H1 (cell line): ENCODE results near the gene TRIM40. TPM values are rescaled to one million over a fixed set of nuclear protein-coding genes. Genes with fewer than 3 reads are reported as not detected.

Experiments used
- CTCF ChIA-PET: fragments of 300-600 bp; sonication (Branson Sonifier 250); formaldehyde crosslinking; loops from one replicate; lab custom pipeline; 2021; ENCODE audit not compliant: partially characterized antibody; lab: Charles Lee
- POLR2A ChIA-PET: fragments of 300-600 bp; sonication (Branson Sonifier 250); formaldehyde crosslinking; loops from one replicate; lab custom pipeline; 2021; ENCODE audit warnings: inconsistent platforms; ENCODE audit not compliant: partially characterized antibody; lab: Charles Lee
- DNase-seq, 2 experiments: peaks; one replicate each; pipeline versions ENCODE4 v3.0.0 to v3.0.0-alpha.2; 2010 to 2022; ENCODE audit warnings: low spot score in 2 of 2, low read depth in 1 of 2, mixed read lengths in 1 of 2
- FAIRE-seq: peaks from 2 replicates; lab custom pipeline; 2011; peaks lifted over from hg19 to GRCh38; lab: Jason Lieb, UNC
- H2AFZ ChIP-seq: 2 replicates; pipeline ENCODE4 v1.8.1; 2012; ENCODE audit warnings: low read length, inconsistent platforms
- H2AK5ac ChIP-seq: 2 replicates; pipeline ENCODE4 v1.6.1; 2013; ENCODE audit warnings: low read depth, low read length
- H2BK120ac ChIP-seq: replicated peaks from 2 replicates; pipeline ENCODE3; 2013; ENCODE audit warnings: low read depth, low read length, inconsistent platforms
- H2BK12ac ChIP-seq: 2 replicates; pipeline ENCODE4 v1.6.1; 2013; ENCODE audit warnings: low read depth, low read length
- H2BK15ac ChIP-seq: 2 replicates; pipeline ENCODE4 v1.6.1; 2013; ENCODE audit warnings: low read length
- H2BK20ac ChIP-seq: 2 replicates; pipeline ENCODE4 v1.6.1; 2013; ENCODE audit warnings: low read length
- H2BK5ac ChIP-seq: 2 replicates; pipeline ENCODE4 v1.6.1; 2013; ENCODE audit warnings: low read depth, low read length
- H3K14ac ChIP-seq: 2 replicates; pipeline ENCODE4 v1.6.1; 2013; ENCODE audit warnings: inconsistent platforms; ENCODE audit not compliant: insufficient read length
- H3K18ac ChIP-seq: 2 replicates; pipeline ENCODE4 v1.6.1; 2013; ENCODE audit warnings: low read length; ENCODE audit errors: extremely low read depth
- H3K23ac ChIP-seq: 2 replicates; pipeline ENCODE4 v1.6.1; 2013; ENCODE audit warnings: inconsistent platforms; ENCODE audit not compliant: insufficient read length
- H3K23me2 ChIP-seq: 2 replicates; pipeline ENCODE4 v1.6.1; 2013; ENCODE audit warnings: low read depth, low read length
- H3K27ac ChIP-seq: 2 replicates; pipeline ENCODE4 v1.6.1; 2011; ENCODE audit warnings: low read depth, low read length, inconsistent platforms
- H3K27me3 ChIP-seq, 4 experiments: replicated peaks in 1 of 4; 1 replicate in 1 of 4; 2 replicates in 3 of 4; pipeline versions ENCODE4 v1.6.1 to v1.8.1; 2011 to 2013; ENCODE audit warnings: low read length in 3 of 4, mild to moderate bottlenecking in 3 of 4, inconsistent platforms in 2 of 4, mixed read lengths in 2 of 4, moderate library complexity in 1 of 4; ENCODE audit not compliant: control insufficient read depth in 3 of 4, insufficient read depth in 3 of 4; ENCODE audit errors: extremely low read depth in 1 of 4
- H3K36me3 ChIP-seq, 4 experiments: 2 replicates each; pipeline versions ENCODE4 v1.6.1 to v1.8.1; 2011 to 2013; ENCODE audit warnings: mild to moderate bottlenecking in 4 of 4, low read length in 3 of 4, moderate library complexity in 2 of 4, control low read depth in 1 of 4, inconsistent platforms in 1 of 4; ENCODE audit not compliant: insufficient read depth in 4 of 4, control insufficient read depth in 2 of 4
- H3K4ac ChIP-seq: replicated peaks from 2 replicates; pipeline ENCODE3; 2013; ENCODE audit warnings: low read length, low read depth, mixed read lengths, inconsistent platforms; ENCODE audit not compliant: insufficient read length
- H3K4me1 ChIP-seq, 4 experiments: replicated peaks in 1 of 4; 1 replicate in 1 of 4; 2 replicates in 3 of 4; pipeline versions ENCODE4 v1.6.1 to v1.8.1; 2011 to 2013; ENCODE audit warnings: low read length in 3 of 4, inconsistent platforms in 2 of 4, mixed read lengths in 1 of 4; ENCODE audit not compliant: insufficient read depth in 4 of 4, control insufficient read depth in 3 of 4
- H3K4me2 ChIP-seq, 2 experiments: 2 replicates each; pipeline versions ENCODE4 v1.6.1 to v1.8.1; 2011 to 2013; ENCODE audit warnings: low read depth in 2 of 2, low read length in 2 of 2, control low read depth in 1 of 2, inconsistent platforms in 1 of 2, mild to moderate bottlenecking in 1 of 2; ENCODE audit not compliant: insufficient read depth in 1 of 2
- H3K4me3 ChIP-seq, 4 experiments: fragments of 200-600, 300-600 bp in 1 of 4; sonication (generic), shearing (Covaris generic), sonication (Bioruptor Twin) in 1 of 4; 2 replicates each; pipeline versions ENCODE4 v1.5.1 to v1.8.1; 2011 to 2016; ENCODE audit warnings: low read length in 4 of 4, low read depth in 3 of 4, control low read depth in 2 of 4, inconsistent platforms in 2 of 4, mild to moderate bottlenecking in 2 of 4, mixed read lengths in 1 of 4, moderate library complexity in 1 of 4; ENCODE audit not compliant: insufficient read depth in 2 of 4; ENCODE audit errors: extremely low read depth in 1 of 4
- H3K56ac ChIP-seq: replicated peaks from 2 replicates; pipeline ENCODE3; 2013; ENCODE audit warnings: low read depth, mild to moderate bottlenecking, mixed read lengths, low read length, inconsistent platforms; ENCODE audit not compliant: insufficient read length
- H3K79me1 ChIP-seq: 2 replicates; pipeline ENCODE4 v1.6.1; 2013; ENCODE audit warnings: low read depth, low read length, control low read depth
- H3K79me2 ChIP-seq, 2 experiments: 2 replicates each; pipeline versions ENCODE4 v1.6.1 to v1.8.1; 2012 to 2013; ENCODE audit warnings: low read length in 2 of 2, mild to moderate bottlenecking in 2 of 2, inconsistent platforms in 1 of 2; ENCODE audit not compliant: insufficient read depth in 2 of 2, control insufficient read depth in 1 of 2
- H3K9ac ChIP-seq, 4 experiments: replicated peaks in 1 of 4; 1 replicate in 1 of 4; 2 replicates in 3 of 4; pipeline versions ENCODE4 v1.6.1 to v1.8.1; 2011 to 2013; ENCODE audit warnings: low read depth in 3 of 4, low read length in 3 of 4, control low read depth in 2 of 4, mild to moderate bottlenecking in 2 of 4, moderate library complexity in 2 of 4, inconsistent platforms in 1 of 4; ENCODE audit errors: extremely low read depth in 1 of 4
- H3K9me3 ChIP-seq, 2 experiments: 2 replicates each; pipeline versions ENCODE4 v1.6.1 to v1.8.1; 2012 to 2013; ENCODE audit warnings: mild to moderate bottlenecking in 2 of 2, moderate library complexity in 2 of 2, control low read depth in 1 of 2, inconsistent platforms in 1 of 2, low read depth in 1 of 2, low read length in 1 of 2, mixed read lengths in 1 of 2; ENCODE audit not compliant: insufficient read depth in 2 of 2
- H4K20me1 ChIP-seq, 2 experiments: replicated peaks in 1 of 2; 2 replicates each; pipeline versions ENCODE3 to v1.8.1; 2011 to 2013; ENCODE audit warnings: inconsistent platforms in 2 of 2, low read length in 2 of 2, mild to moderate bottlenecking in 1 of 2; ENCODE audit not compliant: insufficient read depth in 2 of 2, control insufficient read depth in 1 of 2
- H4K5ac ChIP-seq: 2 replicates; pipeline ENCODE4 v1.6.1; 2013; ENCODE audit warnings: low read length, low read depth, mixed read lengths, inconsistent platforms; ENCODE audit not compliant: insufficient read length
- H4K8ac ChIP-seq: 2 replicates; pipeline ENCODE4 v1.8.0; 2013; ENCODE audit warnings: mild to moderate bottlenecking, moderate library complexity, low read length, inconsistent platforms; ENCODE audit not compliant: insufficient read depth; ENCODE audit errors: extremely low read depth
- H4K91ac ChIP-seq: replicated peaks from 2 replicates; pipeline ENCODE3; 2013; ENCODE audit warnings: low read length, mixed read lengths, inconsistent platforms; ENCODE audit not compliant: insufficient read length
- ASH2L ChIP-seq: fragments of 200-600, 300-600 bp; sonication (generic); IDR thresholded peaks from one replicate; pipeline ENCODE4 v1.7.1; 2017; ENCODE audit warnings: low read length
- KDM4A ChIP-seq: IDR thresholded peaks from one replicate; pipeline ENCODE4 v1.7.1; 2012; ENCODE audit warnings: low read depth, mild to moderate bottlenecking, moderate library complexity, low read length, inconsistent platforms; ENCODE audit not compliant: severe bottlenecking
- MAX ChIP-seq: IDR thresholded peaks from 2 replicates; pipeline ENCODE4 v1.6.1; 2012; ENCODE audit warnings: inconsistent platforms
- NANOG ChIP-seq: IDR thresholded peaks from 2 replicates; pipeline ENCODE4 v1.6.1; 2011; ENCODE audit warnings: low read length, low read depth, mild to moderate bottlenecking, inconsistent platforms; ENCODE audit not compliant: insufficient read depth, poor library complexity, severe bottlenecking
- NRF1 ChIP-seq: IDR thresholded peaks from 2 replicates; pipeline ENCODE4 v1.6.1; 2011; ENCODE audit warnings: mild to moderate bottlenecking, low read depth, low read length, improper control_type of control experiment
- RAD21 ChIP-seq, 2 experiments: IDR thresholded peaks in 1 of 2; conservative IDR thresholded peaks in 1 of 2; 2 replicates each; pipeline ENCODE4 v1.6.1; 2011; ENCODE audit warnings: low read depth in 2 of 2, low read length in 2 of 2, improper control_type of control experiment in 1 of 2, inconsistent platforms in 1 of 2, mild to moderate bottlenecking in 1 of 2, moderate library complexity in 1 of 2
- SIRT6 ChIP-seq: IDR thresholded peaks from one replicate; pipeline ENCODE4 v1.7.1; 2012; ENCODE audit warnings: low read length, inconsistent platforms
- SP2 ChIP-seq: IDR thresholded peaks from 2 replicates; pipeline ENCODE4 v1.6.1; 2012; ENCODE audit warnings: mild to moderate bottlenecking, low read length, inconsistent platforms
- WGBS, 2 experiments: shearing (Covaris generic) in 1 of 2; methylation state at CpG; one replicate each; pipeline versions ENCODE4 v1.1.6 to v1.1.7; 2013 to 2015; ENCODE audit warnings: low lambda C conversion rate in 2 of 2, mixed read lengths in 2 of 2, inconsistent platforms in 1 of 2, low coverage in 1 of 2, missing lambda C conversion rate in 1 of 2; ENCODE audit not compliant: insufficient replicate concordance in 2 of 2, insufficient coverage in 1 of 2, insufficient read length in 1 of 2; ENCODE audit errors: extremely low coverage in 1 of 2, missing lambda C conversion rate in 1 of 2; 5-methylcytosine and 5-hydroxymethylcytosine counted together
- polyA plus RNA-seq, 7 experiments: library from polyadenylated mRNA; depleted of rRNA in 3 of 7; stranded (reverse) in 5 of 7; unstranded in 2 of 7; fragments of >200 nt in 5 of 7; fragments of 200-250 nt in 2 of 7; gene quantifications; 1 replicate in 5 of 7; 2 replicates in 1 of 7; 4 replicates in 1 of 7; pipeline versions ENCODE4 v1.2.1 to v1.2.3, GENCODE V29; 2011 to 2013; ENCODE audit warnings: missing spikeins in 2 of 7, mixed read lengths in 2 of 7
- total RNA-seq: library from RNA; stranded (reverse); fragmentation: NEBNext Ultra II Directional; extraction: Animal tissue kit (Norgen Biotek cat#: 25700); gene quantifications from 2 replicates; pipeline ENCODE4 v1.2.1, GENCODE V29; 2021

TRIM40 gene
- total and polyA plus RNA-seq, 2 of the 8 experiments (the other 6 are each of a cell fraction or from before 2014, with no cell fraction given), result not detected

DNA sequence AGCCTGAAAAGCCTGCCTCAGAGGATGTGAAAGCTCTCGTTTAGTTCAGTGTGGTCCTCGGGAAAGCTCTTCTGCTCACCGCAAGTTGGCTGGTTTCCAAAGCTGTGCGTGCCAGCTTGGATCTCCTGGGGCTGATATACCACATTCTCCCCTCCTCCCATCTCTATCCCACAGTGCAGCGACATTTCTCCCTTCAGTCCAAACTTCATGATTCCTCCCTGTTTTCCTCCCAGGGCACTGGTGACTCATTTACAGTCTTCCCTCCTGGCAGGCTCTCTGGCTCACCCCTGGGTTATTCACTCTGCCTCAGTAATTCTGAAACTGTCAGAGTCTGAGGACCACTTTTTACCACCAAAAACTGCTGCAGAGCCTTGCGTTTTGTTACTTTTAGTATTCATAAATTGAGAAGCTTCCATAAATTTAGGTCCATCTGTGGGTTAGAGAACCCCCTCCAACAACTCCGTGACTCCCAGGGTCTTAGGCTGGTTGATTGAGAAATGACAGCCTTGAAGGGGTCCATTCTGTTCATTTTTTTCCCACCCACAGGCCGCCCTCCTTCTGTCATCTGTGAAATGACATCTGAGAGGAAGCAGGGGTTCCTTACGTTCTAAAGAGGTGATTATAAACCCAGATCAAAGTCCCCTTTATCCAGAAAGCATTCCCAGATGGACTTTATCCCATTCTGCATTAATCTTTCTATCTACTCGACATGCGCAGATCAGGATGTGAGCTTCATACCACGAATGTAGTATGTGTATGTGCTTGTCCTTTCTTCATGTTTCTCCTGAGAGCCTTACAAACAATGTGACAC, 19.0 kb downstream of the TRIM40 start:
- Histone ChIP-seq H3K4ac (no peak overlapping the region), H3K23me2 (peaks cover 2% of the 10 kb centered on the region; the same call in 1 of the 2 replicates), H3K4me3 (no peak overlapping the region), H2BK120ac (no peak overlapping the region), H4K5ac (no peak overlapping the region), H3K56ac (no peak overlapping the region), H3K23ac (no peak overlapping the region), H4K20me1 (no peaks in the 10 kb centered on the region), H2AFZ (no peak overlapping the region), H3K79me1 (no peaks in the 10 kb centered on the region), H3K79me2 (no peaks in the 10 kb centered on the region), H3K27me3 (peaks cover 0 to 4% (median 1%) of the 10 kb centered on the region in 4 experiments; a peak in 4 of 7 replicates), H3K9me3 (no peaks in the 10 kb centered on the region), H2BK5ac (no peak overlapping the region), H4K8ac (no peak overlapping the region), H3K4me2 (no peak overlapping the region), H3K4me1 (no peaks in the 10 kb centered on the region), H4K91ac (no peak overlapping the region), H2BK20ac (no peak overlapping the region), H2BK15ac (no peak overlapping the region), H3K14ac (no peak overlapping the region), H3K18ac (no peak overlapping the region), H3K27ac (no peak overlapping the region), H2AK5ac (no peak overlapping the region), H3K9ac (no peak overlapping the region), H2BK12ac (no peak overlapping the region), H3K36me3 (no peaks in the 10 kb centered on the region)
- 79% methylated on average over 12 of the region's 12 CpGs; no CpG with 5 or more reads in 1 of the 2 experiments for WGBS, 2 experiments
- TF ChIP-seq MAX, result no peak
- TF ChIP-seq SP2, result no peak
- no peak for TF ChIP-seq NRF1
- TF ChIP-seq KDM4A, result no peak
- no peak for TF ChIP-seq RAD21 (IDR thresholded peaks at IDR 0.05 in 1 of 2, conservative IDR thresholded peaks at IDR 0.05 in 1 of 2; ENCODE audit: low read depth in 2 of 2, low read length in 2 of 2)
- no peak for TF ChIP-seq ASH2L
- no peak for TF ChIP-seq SIRT6
- TF ChIP-seq NANOG, result no peak
- FAIRE-seq, result no peak
- POLR2A ChIA-PET, result no interaction called here
- DNase-seq, result no peak
- CTCF ChIA-PET, result interaction anchor here (0.6 to 6.9 kb wide), 8 partner anchors 8 to 116 kb away, joined by 3 to 50 read pairs (median 4); partner anchors contain the start of gene TRIM40
